ENCODE results near the gene RALGPS2.

- peak in 1 of 6 experiments; percentile 7 for TF ChIP-seq CTCF (IDR thresholded peaks at IDR 0.05)
- no peak for TF ChIP-seq EP300 (IDR thresholded peaks at IDR 0.05)
Observed at GRCh38 chr1:178724728-178725465, at the start of gene RALGPS2.

Data from upper lobe of left lung (tissue), 4 donors.